ENCODE data around the gene IL10RB.

- TF ChIP-seq CTCF (IDR thresholded peaks at IDR 0.05) (no peak), POLR2A (IDR thresholded peaks at IDR 0.05) (no peak)
These were observed 66.0 kb downstream of the IL10RB start for GRCh38 chr21:33332143-33332542.

All from esophagus squamous epithelium (tissue), 4 donors.